NCI-H2107 treated with DMSO at 0.1 percent for 48 hours (cell line): ENCODE results near the gene CES5A.
"Not testable (repeated sequence)": the region's sequence is repeated elsewhere in the genome, so short reads cannot be mapped to it uniquely, and the experiment has no call there.

ENCODE experiments used
- DNase-seq: peaks from one replicate; lab custom pipeline; 2025; ENCODE audit not compliant: unreplicated experiment; lab: John Stamatoyannopoulos, UW

CES5A gene, protein sequence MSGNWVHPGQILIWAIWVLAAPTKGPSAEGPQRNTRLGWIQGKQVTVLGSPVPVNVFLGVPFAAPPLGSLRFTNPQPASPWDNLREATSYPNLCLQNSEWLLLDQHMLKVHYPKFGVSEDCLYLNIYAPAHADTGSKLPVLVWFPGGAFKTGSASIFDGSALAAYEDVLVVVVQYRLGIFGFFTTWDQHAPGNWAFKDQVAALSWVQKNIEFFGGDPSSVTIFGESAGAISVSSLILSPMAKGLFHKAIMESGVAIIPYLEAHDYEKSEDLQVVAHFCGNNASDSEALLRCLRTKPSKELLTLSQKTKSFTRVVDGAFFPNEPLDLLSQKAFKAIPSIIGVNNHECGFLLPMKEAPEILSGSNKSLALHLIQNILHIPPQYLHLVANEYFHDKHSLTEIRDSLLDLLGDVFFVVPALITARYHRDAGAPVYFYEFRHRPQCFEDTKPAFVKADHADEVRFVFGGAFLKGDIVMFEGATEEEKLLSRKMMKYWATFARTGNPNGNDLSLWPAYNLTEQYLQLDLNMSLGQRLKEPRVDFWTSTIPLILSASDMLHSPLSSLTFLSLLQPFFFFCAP

DNA sequence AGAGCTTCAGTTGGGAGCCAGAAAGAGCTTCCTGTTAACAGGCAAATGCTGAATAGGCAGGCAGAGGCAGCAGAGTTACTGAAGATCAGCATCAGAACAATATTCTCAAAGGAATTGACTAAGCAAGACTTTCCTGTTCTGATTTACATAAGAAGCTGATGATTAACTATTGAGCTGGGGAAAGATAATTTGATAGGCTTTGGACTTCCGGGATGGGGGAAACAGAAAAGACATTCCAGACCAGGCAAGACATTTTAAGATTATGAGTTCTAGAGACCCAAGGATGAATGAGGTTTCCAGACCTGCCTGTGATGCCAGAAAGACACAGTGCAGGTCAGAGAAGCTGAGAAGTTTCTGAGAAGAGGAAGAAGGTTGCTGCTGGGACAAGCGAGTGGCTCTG is at the start of gene CES5A:
CES5A (minus strand) TSS at position 101 of the 400 bp plus-strand sequence. CDS start 152 bp downstream, outside the sequence.
- DNase-seq = no peak

DNA sequence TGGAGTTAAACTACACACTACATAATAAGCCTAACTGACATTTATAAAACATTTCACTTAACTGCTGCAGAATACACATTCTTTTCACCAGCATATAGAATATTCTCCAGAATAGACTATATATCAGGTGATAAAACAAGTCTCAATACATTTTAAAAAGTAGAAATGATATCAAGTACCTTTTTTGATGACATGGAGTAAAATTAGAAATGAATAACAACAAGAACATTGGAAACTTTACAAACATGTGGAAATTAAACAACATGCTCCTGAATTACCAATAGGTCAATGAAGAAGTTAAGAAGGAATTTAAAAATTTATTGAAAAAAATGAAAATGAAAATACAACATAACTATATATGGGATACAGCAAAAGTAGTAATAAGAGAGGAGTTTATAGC is 47.5 kb upstream of the CES5A start:
- no peak for DNase-seq

DNA sequence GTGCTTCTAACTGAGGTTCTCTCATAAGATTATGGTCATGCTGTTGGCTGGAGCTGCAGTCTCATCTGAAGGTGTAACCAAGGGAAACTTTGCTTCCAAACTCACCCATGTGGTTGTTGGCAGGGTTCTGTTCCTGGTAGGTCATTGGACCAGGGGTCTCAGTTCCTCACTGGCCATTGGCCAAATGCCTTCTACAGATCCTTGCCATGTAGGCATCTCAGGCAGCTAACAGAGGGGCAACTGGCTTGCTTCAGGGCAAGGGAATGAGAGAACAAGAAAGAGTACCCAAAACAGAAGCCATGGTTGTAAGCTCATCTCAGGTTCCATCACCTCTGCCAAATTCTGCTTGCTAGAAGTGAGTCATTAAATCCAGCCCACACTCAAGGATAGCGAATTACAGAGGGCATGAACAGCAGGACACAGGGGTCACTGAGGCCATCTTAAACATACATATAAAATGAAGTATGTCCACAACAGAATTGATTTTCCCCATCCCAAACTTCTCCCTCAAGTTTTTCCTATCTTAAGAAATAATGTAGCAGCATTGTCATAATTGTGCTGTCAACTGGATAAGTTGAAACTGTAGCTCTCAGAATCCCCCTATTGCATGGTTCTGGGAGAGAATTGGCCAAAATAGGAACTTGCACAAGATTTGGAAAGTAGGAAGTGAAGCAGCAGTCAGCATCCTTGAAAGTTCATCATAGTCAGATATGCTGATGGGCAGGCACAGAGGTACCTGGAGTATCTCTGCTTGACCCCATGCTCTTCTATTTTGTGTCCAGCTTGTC is 42.4 kb upstream of the CES5A start:
- no peak for DNase-seq

- DNase-seq = no peak
Measured at GRCh38 chr16:55915096-55915827, 40.1 kb upstream of the CES5A start.

- DNase-seq = no peak
Measured at GRCh38 chr16:55914383-55914782, 39.2 kb upstream of the CES5A start.

- DNase-seq = no peak
Measured at GRCh38 chr16:55913716-55914115, 38.5 kb upstream of the CES5A start.

DNA sequence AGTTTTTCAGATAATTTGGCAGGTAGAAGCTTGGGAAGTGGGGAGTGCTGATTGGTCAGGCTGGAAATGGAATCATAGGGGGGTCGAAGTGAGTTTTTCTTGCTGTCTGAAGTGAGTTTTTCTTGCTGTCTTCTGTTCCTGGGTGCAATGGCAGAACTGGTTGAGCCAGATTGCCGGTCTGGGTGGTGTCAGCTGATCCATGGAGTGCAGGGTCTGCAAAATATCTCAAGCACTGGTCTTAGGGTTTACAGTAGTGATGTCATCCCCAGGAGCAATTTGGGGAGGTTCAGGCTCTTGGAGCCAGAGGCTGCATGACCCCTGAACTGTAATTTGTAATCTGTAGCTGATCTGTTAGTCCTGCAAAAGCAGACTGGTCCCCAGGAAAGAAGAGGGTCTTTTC is 37.9 kb upstream of the CES5A start:
- DNase-seq = not testable (repeated sequence)

- no peak for DNase-seq
Measured at GRCh38 chr16:55912022-55912421, 36.8 kb upstream of the CES5A start.

DNA sequence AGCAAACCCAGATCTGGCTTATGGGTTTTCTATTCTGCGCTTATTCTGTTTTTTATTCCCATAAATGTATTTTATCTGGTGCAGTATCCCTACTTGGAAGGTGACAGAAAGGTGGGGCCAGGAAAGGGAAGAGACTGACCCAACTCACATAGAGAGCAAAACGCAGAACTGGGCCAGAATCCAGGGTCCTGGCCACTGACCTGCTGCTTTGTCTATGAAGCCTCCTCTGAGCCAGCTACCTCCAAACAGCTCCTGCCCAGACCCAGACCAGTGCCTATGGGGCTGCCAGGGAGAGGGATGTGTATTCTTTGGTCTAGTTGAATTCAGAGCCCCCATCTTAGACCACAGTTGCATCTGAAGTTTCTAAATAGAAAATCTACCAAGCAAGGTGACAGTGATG is 36.4 kb upstream of the CES5A start:
- DNase-seq = no peak

DNA sequence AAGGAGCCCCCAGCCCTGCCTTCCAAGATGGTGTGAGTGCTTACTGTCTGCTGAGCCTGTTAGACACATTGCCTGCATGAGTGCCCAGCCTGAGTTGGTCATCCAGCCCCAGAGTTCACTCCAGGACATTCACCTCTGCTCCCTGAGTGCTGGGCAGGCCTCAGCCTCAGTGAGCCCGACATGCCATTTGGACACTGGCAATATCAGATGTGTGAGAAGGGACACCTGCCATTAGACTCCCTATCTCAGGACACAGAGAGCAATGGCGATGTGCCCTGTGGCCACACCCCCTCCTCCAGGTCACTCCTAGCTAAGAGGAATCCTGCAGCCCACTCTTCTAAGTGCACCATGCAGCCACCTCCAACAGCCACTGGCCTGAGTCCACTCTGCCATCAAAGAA is 34.7 kb upstream of the CES5A start:
- no peak for DNase-seq

GRCh38 chr16:55908641-55909040 is 33.5 kb upstream of the CES5A start:
- no peak for DNase-seq

DNA sequence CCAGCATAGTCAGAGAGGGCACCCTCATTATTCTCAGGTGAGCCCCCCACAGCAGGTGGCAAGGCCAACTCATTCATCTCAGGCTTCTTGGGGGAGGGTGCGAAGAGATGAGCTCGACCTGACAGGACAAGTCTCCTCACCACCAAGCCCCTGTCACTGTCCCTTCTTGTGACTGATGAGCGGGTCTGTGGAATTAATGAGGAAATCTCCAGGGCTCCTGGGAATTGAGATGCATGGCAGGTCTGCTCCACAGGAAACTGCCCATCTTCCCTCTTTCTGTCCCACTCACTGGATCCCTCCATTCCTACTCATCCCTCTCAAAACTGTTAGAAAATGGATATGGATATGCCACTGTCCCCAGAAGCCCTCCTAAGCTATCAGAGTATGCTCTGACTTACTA is 32.5 kb upstream of the CES5A start:
- no peak for DNase-seq

DNA sequence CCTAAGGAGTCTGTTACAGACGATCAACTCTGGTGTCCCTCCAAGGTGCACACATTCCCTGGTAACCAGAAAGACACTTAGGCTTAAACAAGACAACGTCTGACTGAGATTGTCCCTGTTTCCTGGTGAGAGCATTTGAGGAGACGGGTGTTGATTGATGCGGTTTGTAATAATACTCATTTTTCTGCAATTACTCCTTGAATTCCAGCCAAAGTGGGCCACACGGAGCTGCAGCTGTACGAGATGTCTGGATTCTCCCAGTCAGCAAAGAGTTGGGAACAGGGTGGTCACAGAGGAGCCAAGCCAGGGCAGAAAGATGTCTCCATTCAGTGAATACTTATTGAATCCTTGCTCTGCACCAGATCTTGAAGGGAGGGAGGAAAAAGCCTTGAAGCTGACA is 30.9 kb upstream of the CES5A start:
- DNase-seq = no peak

DNA sequence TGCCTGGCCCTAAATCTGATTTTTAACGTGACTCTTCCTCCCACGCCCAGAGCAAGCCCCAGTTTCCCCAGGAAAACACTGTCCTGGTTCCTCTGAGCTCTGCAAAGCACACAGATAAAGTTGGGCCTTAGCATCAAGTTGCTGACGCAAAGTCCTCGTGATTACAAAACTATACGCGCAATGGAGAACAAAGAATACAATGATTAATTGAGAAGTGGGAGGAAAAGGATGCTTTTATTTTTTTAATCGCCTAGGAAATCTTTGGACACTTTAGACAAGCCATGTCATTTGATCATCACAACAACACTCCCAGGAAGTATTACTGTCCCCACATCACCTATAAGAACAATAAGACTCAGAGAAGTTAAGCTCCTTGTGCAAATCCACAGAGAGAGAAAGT is 30.5 kb upstream of the CES5A start:
- no peak for DNase-seq

DNA sequence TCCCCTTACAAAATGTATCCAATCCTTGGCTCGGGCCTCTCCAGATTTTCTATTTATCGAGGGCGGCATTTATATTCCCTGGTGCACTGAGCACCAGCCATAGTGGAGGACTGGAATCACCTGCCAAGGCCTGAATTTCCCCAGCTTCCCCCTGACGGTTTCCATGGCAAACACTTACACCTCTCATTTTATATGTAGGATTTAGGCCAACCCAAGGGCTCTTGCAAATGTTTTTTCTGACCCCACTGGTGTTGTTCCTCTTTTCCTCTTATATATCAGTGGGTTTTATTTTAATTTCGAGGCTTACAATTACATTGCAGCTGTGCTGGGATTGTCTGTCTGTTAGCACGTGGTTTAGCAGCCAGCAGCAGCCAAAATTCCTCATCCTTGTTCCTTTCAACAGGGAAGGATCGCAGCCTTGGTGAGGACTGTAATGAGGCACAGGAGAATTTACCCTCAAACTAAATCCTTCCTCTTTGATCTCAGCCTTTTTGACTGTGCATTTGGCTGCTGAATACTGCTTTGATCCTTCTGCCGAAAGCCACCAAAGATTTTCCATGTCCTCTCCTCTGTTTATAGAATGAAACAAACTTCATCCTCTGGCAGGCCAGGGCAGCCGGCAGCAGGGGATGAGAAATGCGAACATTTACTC is 26.5 kb upstream of the CES5A start:
- no peak for DNase-seq

DNA sequence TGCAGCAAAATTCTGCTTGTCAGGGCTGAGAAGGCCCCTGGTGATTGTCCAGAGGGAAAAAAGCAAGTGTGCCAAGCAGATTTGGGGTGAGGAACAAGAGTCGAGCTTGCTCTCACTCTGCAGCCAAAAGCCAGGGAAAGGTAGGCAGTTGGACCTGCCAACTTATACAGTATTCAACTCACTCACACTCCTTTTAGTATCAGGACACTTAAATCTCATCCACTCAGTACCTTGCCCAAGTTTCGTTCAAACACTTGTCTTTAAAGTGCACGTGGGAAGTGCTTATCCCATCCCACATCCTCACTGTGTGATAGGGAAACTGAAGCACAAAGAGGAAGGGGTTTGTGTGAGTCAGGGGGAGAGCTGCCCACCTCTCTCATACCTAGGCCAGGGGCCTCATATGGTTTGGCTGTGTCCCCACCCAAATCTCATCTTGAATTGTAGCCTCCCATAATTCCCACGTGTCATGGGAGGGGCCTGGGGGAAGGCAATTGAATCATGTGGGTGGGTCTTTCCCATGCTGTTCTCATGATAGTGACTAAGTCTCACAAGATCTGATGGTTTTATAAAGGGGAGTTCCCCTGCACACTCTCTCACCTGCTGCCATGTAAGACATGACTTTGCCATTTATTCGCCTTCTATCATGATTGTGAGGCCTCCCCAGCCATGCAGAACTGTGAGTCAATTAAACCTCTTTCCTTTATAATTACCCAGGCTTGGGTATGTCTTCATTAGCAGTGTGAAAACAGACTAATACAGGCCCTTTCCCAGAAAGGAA is 25.6 kb upstream of the CES5A start:
- no peak for DNase-seq

GRCh38 chr16:55899857-55900256 is 24.7 kb upstream of the CES5A start:
- no peak for DNase-seq

DNA sequence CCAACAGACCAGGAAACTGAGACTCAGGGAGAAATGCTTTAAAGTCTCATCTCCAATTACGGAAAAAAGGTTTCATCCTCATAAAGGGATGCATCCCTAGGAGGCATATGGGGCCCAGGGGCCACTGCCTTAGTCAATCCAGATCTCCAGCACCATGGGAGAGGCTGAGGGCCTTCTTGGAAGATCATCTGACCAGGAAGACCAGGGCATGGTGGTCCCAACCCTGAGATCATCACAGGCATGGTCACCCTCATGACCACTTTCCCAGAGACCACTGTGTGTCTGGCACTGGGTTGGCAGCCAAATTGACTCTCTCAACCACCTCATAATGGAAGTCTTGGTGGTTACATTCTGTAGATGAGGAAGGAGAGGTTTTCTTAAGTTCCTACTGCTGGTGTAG is 23.4 kb upstream of the CES5A start:
- DNase-seq = no peak

GRCh38 chr16:55892821-55893220 is 17.6 kb upstream of the CES5A start:
- DNase-seq = no peak

DNA sequence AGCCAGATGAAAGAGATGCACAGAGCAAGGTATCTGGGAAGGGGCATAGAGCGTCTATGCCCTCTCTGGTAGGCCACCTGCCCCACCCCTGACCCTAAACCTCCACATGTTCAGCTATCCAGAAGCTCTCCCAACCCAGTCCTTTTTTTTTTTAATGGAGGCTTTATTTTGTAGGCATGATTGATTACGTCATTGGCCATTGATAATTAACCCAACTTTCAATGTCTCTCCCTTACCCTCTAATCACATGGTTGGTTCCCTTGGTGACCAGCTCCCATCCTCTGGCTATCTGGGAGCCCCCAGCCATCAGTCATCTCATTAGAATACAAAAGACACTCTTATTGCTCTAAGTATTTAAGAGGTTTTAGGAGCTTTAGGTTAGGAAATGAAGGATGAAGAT is 14.3 kb upstream of the CES5A start:
- no peak for DNase-seq
